BLaER1 treated with 17β-estradiol and CSF1 and Interleukin-3, amounts not matched to agents 10 nM and 100 nM (cell line): ENCODE measurements around the gene NUCB1.
"Not testable (repeated sequence)": the region's sequence is repeated elsewhere in the genome, so short reads cannot be mapped to it uniquely, and the experiment has no call there.

Experiments used
- H3K27ac ChIP-seq, 11 experiments: shearing (Covaris generic); formaldehyde crosslinking; 2 replicates each; pipeline ENCODE4 v1.8.1; 2022
- H3K27me3 ChIP-seq, 11 experiments: shearing (Covaris generic); formaldehyde crosslinking; 2 replicates each; pipeline ENCODE4 v1.8.1; 2022
- H3K36me3 ChIP-seq, 11 experiments: shearing (Covaris generic); formaldehyde crosslinking; 2 replicates each; pipeline ENCODE4 v1.8.1; 2022
- H3K4me1 ChIP-seq, 10 experiments: shearing (Covaris generic); formaldehyde crosslinking; 2 replicates each; pipeline ENCODE4 v1.8.1; 2022
- H3K4me2 ChIP-seq, 11 experiments: shearing (Covaris generic); formaldehyde crosslinking; 2 replicates each; pipeline ENCODE4 v1.8.1; 2022
- H3K4me3 ChIP-seq, 10 experiments: shearing (Covaris generic); formaldehyde crosslinking; 2 replicates each; pipeline ENCODE4 v1.8.1; 2022
- H3K9ac ChIP-seq, 11 experiments: shearing (Covaris generic); formaldehyde crosslinking; 2 replicates each; pipeline ENCODE4 v1.8.1; 2022
- H3K9me3 ChIP-seq, 11 experiments: shearing (Covaris generic); formaldehyde crosslinking; replicated peaks in 1 of 11; 2 replicates each; pipeline ENCODE4 v1.8.1; 2022
- H4K20me1 ChIP-seq, 11 experiments: shearing (Covaris generic); formaldehyde crosslinking; 2 replicates each; pipeline ENCODE4 v1.8.1; 2022
- Cebpa-rat ChIP-seq, 11 experiments: shearing (Covaris generic); IDR thresholded peaks; 2 replicates each; pipeline ENCODE4 v1.8.1; 2022

NUCB1 gene

DNA sequence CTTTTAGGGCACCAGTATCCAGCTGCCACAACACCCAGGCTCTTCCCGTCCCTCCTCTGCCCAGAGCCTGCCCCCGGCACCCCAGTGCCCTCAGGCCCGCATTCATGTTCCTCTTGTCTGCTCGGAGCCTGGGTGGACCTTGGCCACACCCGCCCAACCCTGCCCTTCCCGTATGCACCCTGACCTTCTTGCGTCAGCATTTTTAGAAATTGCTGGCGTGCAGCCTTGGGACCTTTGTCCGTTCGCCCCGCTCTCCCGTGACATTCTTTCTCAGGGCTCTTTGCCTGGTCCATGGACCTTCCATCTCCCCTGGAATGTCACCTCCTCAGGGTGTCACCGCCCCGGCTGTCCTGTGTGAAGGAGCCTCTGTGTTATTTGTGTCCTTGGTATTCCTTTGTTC lies 7.6 kb downstream of the NUCB1 start:
- no peaks in the 10 kb centered on the region for H3K9me3 ChIP-seq
- no peaks in the 10 kb centered on the region for H3K27me3 ChIP-seq
- 0 out of 22 replicates have a peak overlapping the region, but pooled peaks of 1 of the 11 experiments have one; percentile 24 for H3K4me2 ChIP-seq
- TF ChIP-seq Cebpa-rat (IDR thresholded peaks at IDR 0.05): no peak
- H3K36me3 ChIP-seq: peaks cover 77 to 94% (median 85%) of the 10 kb centered on the region in 11 experiments
- no peak overlapping the region for H3K4me3 ChIP-seq
- peaks cover 5 to 18% (median 14%) of the 10 kb centered on the region in 10 experiments for H3K4me1 ChIP-seq
- peaks cover 0 to 12% (median 0%) of the 10 kb centered on the region in 11 experiments; a peak in 3 of 22 replicates for H4K20me1 ChIP-seq
- no peak overlapping the region for H3K27ac ChIP-seq
- no peak overlapping the region for H3K9ac ChIP-seq

DNA sequence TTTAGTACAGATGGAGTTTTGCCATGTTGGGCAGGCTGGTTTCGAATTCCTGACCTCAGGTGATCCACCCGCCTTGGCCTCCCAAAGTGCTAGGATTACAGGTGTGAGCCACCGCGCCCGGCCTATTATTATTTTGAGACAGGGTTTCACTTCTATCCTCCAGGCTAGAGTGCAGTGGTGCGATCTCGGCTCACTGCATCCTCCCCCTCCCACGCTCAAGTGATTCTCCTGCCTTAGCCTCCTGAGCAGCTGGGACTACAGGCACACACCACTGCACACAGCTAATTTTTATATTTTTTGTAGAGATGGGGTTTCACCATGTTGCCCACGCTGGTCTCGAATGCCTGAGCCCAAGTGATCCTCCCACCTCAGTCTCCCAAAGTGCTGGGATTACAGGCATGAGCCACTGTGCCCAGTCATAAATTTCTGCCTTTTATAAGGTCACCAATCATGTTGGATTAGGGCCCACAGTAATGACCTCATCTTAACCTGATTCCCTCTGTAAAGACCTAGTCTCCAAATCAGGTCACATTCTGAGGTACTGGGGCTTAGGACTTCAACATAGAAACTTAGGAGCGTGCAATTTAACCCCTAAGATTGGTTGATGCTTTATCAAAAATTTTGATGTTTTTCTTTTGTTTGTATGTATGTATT lies 9.4 kb downstream of the NUCB1 start:
- peaks cover 89 to 100% (median 96%) of the 10 kb centered on the region in 11 experiments for H3K36me3 ChIP-seq
- H4K20me1 ChIP-seq: peaks cover 0 to 12% (median 0%) of the 10 kb centered on the region in 11 experiments; a peak in 3 of 22 replicates
- H3K27me3 ChIP-seq, H3K9me3 ChIP-seq, H3K4me3 ChIP-seq: not testable (repeated sequence)
- H3K9ac ChIP-seq: peak overlapping the region in 1 of 11 experiments; percentile 32; a peak in 2 of 22 replicates
- peak overlapping the region in 7 of 11 experiments; percentile 9 to 47 (median 31); a peak in 9 of 22 replicates for H3K4me2 ChIP-seq
- H3K27ac ChIP-seq: peak overlapping the region in 3 of 11 experiments; percentile 5 to 38 (median 5); a peak in 4 of 22 replicates
- peaks cover 5 to 18% (median 11%) of the 10 kb centered on the region in 10 experiments; a peak in 17 of 20 replicates for H3K4me1 ChIP-seq

DNA sequence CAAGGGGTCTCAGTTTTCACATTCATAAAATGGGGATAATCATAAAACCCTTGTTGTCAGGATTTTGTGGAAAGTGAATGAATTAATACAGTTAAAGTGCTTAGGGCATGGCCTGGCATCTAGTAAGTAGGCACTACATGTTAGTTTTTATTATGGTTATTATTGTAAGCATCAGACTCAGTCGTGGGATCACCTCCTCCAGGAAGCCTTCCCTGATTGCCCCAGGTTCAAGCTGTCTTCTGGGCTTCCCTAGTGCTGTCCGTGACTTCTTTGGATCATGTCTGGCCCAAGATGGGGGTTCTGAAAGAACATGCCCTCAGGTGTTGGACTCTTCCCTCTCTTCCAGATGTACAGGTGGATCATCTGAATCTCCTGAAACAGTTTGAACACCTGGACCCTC lies 10.7 kb downstream of the NUCB1 start:
- Histone ChIP-seq H3K4me1 (peaks cover 5 to 18% (median 11%) of the 10 kb centered on the region in 10 experiments; a peak in 17 of 20 replicates), H3K36me3 (peaks cover 90 to 100% (median 96%) of the 10 kb centered on the region in 11 experiments), H3K9me3 (no peaks in the 10 kb centered on the region)

DNA sequence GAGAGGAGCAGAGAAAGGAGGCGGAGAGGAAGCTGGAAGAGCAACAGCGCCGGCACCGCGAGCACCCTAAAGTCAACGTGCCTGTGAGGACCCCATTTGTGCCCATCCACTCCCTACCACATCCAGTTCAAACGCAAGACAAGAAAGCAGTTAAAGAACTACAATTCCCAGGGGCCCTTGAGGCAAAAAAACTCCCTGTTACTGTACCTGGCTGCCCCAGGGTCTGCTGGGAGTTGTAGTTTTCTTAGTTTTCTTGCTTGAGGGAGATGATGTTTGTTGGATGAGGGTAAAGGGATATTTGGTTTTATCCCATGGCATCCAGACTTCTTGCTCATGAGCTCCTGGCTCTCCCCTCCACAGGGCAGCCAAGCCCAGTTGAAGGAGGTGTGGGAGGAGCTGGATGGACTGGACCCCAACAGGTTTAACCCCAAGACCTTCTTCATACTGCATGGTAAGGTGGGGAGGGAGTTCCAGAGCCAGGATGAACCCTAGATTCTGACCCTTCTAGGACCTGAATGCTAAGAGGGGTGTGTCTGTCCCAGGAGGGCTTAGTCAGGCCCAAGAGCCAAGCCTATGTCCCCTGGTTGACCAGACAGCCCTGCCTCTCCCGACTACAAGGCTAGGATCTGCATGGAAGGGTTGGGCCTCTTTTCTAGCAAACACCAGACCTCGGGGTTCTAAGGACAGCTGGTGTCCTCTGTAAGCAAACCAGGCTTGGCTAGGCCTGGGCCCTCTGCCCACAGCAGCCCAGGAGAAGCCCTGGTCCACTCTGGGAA lies 13.2 kb downstream of the NUCB1 start:
- Histone ChIP-seq H3K4me3 (no peak overlapping the region), H3K9me3 (no peaks in the 10 kb centered on the region), H4K20me1 (peaks cover 0 to 5% (median 0%) of the 10 kb centered on the region in 11 experiments; a peak in 2 of 22 replicates), H3K9ac (no peak overlapping the region), H3K36me3 (peaks cover 82 to 100% (median 96%) of the 10 kb centered on the region in 11 experiments), H3K4me2 (no peak overlapping the region), H3K4me1 (peaks cover 0 to 29% (median 22%) of the 10 kb centered on the region in 10 experiments; a peak in 17 of 20 replicates), H3K27me3 (no peaks in the 10 kb centered on the region), H3K27ac (no peak overlapping the region)
- TF ChIP-seq Cebpa-rat (IDR thresholded peaks at IDR 0.05): no peak

More for the DNA sequence above, 10.7 kb downstream of the NUCB1 start:
- H3K27me3 ChIP-seq: no peaks in the 10 kb centered on the region
- no peak overlapping the region for H3K4me2 ChIP-seq
- TF ChIP-seq Cebpa-rat (IDR thresholded peaks at IDR 0.05): no peak
- peaks cover 0 to 4% (median 0%) of the 10 kb centered on the region in 11 experiments; a peak in 3 of 22 replicates for H4K20me1 ChIP-seq
- no peak overlapping the region for H3K27ac ChIP-seq
- H3K9ac ChIP-seq: no peak overlapping the region
- no peak overlapping the region for H3K4me3 ChIP-seq

DNA sequence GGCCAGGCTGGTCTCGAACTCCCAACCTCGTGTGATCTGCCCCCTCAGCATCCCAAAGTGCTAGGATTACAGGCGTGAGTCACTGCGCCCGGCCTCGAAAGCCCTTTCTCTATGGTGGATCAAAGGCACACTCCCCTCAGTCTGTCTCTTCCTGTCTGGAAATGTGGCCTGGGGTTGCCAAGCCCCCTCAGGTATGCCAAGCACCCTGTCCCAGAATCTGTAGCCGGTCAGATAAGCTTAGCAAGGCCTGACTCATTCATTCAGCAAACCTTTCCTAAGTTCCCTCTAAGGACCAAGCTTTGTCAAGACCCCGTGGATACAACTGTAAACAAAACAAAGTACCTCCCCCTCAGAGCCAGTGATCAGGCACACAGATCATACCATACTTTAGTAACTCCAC lies 14.1 kb downstream of the NUCB1 start:
- H3K4me3 ChIP-seq: no peak overlapping the region
- H3K36me3 ChIP-seq: peaks cover 83 to 100% (median 96%) of the 10 kb centered on the region in 11 experiments
- no peak overlapping the region for H3K4me2 ChIP-seq
- H3K27me3 ChIP-seq: no peaks in the 10 kb centered on the region
- peaks cover 0 to 29% (median 22%) of the 10 kb centered on the region in 10 experiments; a peak in 17 of 20 replicates for H3K4me1 ChIP-seq
- no peak for TF ChIP-seq Cebpa-rat (IDR thresholded peaks at IDR 0.05)
- no peak overlapping the region for H3K9ac ChIP-seq
- H4K20me1 ChIP-seq: peaks cover 0 to 8% (median 0%) of the 10 kb centered on the region in 11 experiments; a peak in 1 of 22 replicates
- H3K27ac ChIP-seq: no peak overlapping the region
- H3K9me3 ChIP-seq: no peaks in the 10 kb centered on the region

DNA sequence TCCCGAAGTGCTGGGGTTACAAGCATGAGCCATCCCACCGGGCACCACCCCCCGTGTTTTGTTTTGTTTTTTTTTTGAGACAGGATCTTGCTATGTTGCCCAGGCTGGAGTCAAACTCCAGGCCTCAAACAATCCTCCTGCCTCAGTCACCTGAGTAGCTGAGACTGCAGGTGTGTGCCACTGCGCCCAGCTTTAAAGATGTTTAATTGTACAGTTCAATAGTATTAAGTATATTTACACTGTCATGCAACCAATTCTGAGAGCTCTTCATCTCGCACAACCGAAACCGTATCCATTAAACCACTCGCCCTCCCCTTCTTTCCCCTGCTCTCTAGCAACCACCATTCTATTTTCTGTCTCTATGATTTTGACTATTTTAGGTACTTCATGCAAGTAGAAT lies 15.6 kb downstream of the NUCB1 start:
- peaks cover 0 to 8% (median 0%) of the 10 kb centered on the region in 11 experiments; a peak in 2 of 22 replicates for H4K20me1 ChIP-seq
- no peak overlapping the region for H3K4me2 ChIP-seq
- peaks cover 82 to 100% (median 95%) of the 10 kb centered on the region in 11 experiments for H3K36me3 ChIP-seq
- peaks cover 0 to 19% (median 16%) of the 10 kb centered on the region in 10 experiments; a peak in 17 of 20 replicates for H3K4me1 ChIP-seq
- no peak overlapping the region for H3K4me3 ChIP-seq
- no peak for TF ChIP-seq Cebpa-rat (IDR thresholded peaks at IDR 0.05)
- H3K27ac ChIP-seq: no peak overlapping the region
- no peaks in the 10 kb centered on the region for H3K27me3 ChIP-seq
- no peak overlapping the region for H3K9ac ChIP-seq
- H3K9me3 ChIP-seq: no peaks in the 10 kb centered on the region

DNA sequence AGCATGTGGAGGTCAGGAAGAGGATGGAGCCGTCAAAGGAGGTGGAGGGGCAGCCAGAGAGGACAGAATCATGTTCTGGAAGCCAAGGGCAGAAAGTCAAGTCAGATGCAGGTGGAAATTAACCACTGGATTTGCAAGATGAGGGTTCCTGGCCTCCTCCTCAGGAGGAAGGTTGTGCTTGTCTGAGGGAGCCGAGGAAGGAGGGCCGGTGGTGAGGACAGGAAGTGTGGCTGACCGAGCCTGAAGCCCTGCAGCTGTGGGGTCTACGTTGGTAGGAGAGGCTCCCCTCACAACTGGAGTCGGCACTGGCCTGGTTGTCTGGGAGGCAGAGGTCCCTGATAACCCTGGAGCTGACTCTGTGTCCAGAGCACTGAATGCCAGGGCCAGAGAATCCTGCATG lies 18.0 kb downstream of the NUCB1 start:
- Histone ChIP-seq H3K9ac (peak overlapping the region in 8 of 11 experiments; percentile 23 to 68 (median 52); a peak in 14 of 22 replicates), H3K4me3 (peak overlapping the region in 2 of 10 experiments; percentile 16 to 27; a peak in 2 of 20 replicates), H3K4me2 (peak overlapping the region in 9 of 11 experiments; percentile 60 to 89 (median 82); a peak in 18 of 22 replicates), H3K9me3 (no peaks in the 10 kb centered on the region), H3K36me3 (peaks cover 80 to 99% (median 89%) of the 10 kb centered on the region in 11 experiments), H3K27ac (peak overlapping the region in 9 of 11 experiments; percentile 18 to 76 (median 64); a peak in 16 of 22 replicates), H4K20me1 (peaks cover 0 to 17% (median 0%) of the 10 kb centered on the region in 11 experiments; a peak in 3 of 22 replicates), H3K4me1 (peaks cover 0 to 19% (median 16%) of the 10 kb centered on the region in 10 experiments; a peak in 17 of 20 replicates), H3K27me3 (no peaks in the 10 kb centered on the region)
- no peak for TF ChIP-seq Cebpa-rat (IDR thresholded peaks at IDR 0.05)

DNA sequence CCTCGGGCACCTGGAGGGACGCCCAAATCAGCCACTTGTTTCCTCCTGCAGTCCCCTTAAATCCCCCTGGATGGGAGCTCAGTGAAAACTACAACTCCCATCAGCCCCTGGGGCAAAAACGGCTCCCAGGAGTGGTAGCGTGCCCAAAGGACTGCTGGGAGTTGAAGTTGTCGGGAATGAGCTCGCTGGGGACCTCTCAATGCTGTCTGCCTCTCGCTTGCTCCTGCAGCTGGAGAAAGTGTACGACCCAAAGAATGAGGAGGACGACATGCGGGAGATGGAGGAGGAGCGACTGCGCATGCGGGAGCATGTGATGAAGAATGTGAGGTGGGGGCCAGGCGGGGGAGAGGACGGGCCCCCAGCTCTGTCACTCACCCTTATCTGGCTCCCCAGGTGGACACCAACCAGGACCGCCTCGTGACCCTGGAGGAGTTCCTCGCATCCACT lies 18.7 kb downstream of the NUCB1 start:
- Histone ChIP-seq H3K4me3 (no peak overlapping the region), H3K36me3 (peaks cover 75 to 99% (median 89%) of the 10 kb centered on the region in 11 experiments), H4K20me1 (peaks cover 0 to 17% (median 0%) of the 10 kb centered on the region in 11 experiments; a peak in 3 of 22 replicates), H3K27ac (peak overlapping the region in 8 of 11 experiments; percentile 55 to 76 (median 66); a peak in 13 of 22 replicates), H3K9ac (peak overlapping the region in 5 of 11 experiments; percentile 23 to 68 (median 57); a peak in 6 of 22 replicates), H3K27me3 (no peaks in the 10 kb centered on the region), H3K9me3 (no peaks in the 10 kb centered on the region), H3K4me2 (peak overlapping the region in 8 of 11 experiments; percentile 61 to 89 (median 83); a peak in 16 of 22 replicates), H3K4me1 (peaks cover 0 to 19% (median 16%) of the 10 kb centered on the region in 10 experiments; a peak in 17 of 20 replicates)
- no peak for TF ChIP-seq Cebpa-rat (IDR thresholded peaks at IDR 0.05)

DNA sequence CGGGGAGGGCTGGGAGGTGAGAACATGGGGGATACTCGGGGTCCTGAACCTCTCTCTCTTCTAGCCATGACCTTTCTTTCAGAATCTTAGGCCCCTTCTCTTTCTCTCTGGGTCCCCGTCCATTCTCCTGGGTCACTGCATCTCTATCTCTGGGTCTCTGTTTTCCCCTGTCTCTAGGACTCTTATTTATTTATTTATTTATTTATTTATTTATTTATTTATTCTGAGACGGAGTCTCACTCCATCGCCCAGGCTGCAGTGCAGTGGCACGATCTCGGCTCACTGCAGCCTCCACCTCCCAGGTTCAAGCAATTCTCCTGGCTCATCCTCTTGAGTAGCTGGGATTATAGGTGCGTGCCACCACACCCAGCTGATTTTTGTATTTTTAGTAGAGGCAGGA lies 19.2 kb downstream of the NUCB1 start:
- not testable (repeated sequence) for H3K4me3 ChIP-seq, H3K27me3 ChIP-seq, H3K9me3 ChIP-seq, H3K4me2 ChIP-seq, H3K9ac ChIP-seq
- Histone ChIP-seq H3K36me3 (peaks cover 70 to 97% (median 87%) of the 10 kb centered on the region in 11 experiments), H4K20me1 (peaks cover 0 to 17% (median 0%) of the 10 kb centered on the region in 11 experiments; a peak in 3 of 22 replicates), H3K4me1 (peaks cover 0 to 19% (median 16%) of the 10 kb centered on the region in 10 experiments; a peak in 17 of 20 replicates), H3K27ac (peak overlapping the region in 3 of 11 experiments; percentile 70 to 76 (median 73); a peak in 1 of 22 replicates)
